ENCODE data around the gene BMP7. TPM values are rescaled to one million over a fixed set of nuclear protein-coding genes. Genes with fewer than 3 reads are reported as not detected.

The BMP7 gene
- total RNA-seq, 2 experiments from 2014 or later, result 2.2 to 94.2 TPM

- Histone ChIP-seq H3K9me3 (ENCODE audit: low read length) (no peaks in the 10 kb centered on the region), H4K20me1 (ENCODE audit: insufficient read depth, low read length) (no peaks in the 10 kb centered on the region), H3K4me3 (ENCODE audit: low read depth, low read length, poor library complexity, severe bottlenecking) (no peak overlapping the region), H3K4me1 (ENCODE audit: insufficient read depth, low read length, poor library complexity, severe bottlenecking) (no peaks in the 10 kb centered on the region), H3K36me3 (ENCODE audit: insufficient read depth, low read length) (peaks cover 55% of the 10 kb centered on the region), H3K79me2 (ENCODE audit: insufficient read depth, low read depth, low read length) (no peaks in the 10 kb centered on the region), H2AFZ (ENCODE audit: low read length) (no peak overlapping the region), H3K27ac (ENCODE audit: low read depth, low read length, poor library complexity, severe bottlenecking) (no peak overlapping the region), H3K4me2 (ENCODE audit: low read length) (no peak overlapping the region), H3K9me2 (ENCODE audit: insufficient read depth, low read length) (no peaks in the 10 kb centered on the region)
- DNase-seq (ENCODE audit: low spot score), result no peak
- BruUV-seq (replicated peaks), result no TSS peak
- ChIA-PET CTCF (ENCODE audit: unreplicated experiment) (no interaction called here), POLR2A (no interaction called here)
- TF ChIP-seq CTCF (conservative IDR thresholded peaks at IDR 0.05; ENCODE audit: low read length), result no peak
- TF ChIP-seq EZH2phosphoT487 (IDR thresholded peaks at IDR 0.05; ENCODE audit: borderline replicate concordance, low read depth, low read length), result no peak
- intact Hi-C loops (cut with micrococcal nuclease; ENCODE audit: unreplicated experiment), result no loop called here
These were observed 97.3 kb downstream of the BMP7 start for GRCh38 chr20:57169162-57169561.

- H4K20me1 ChIP-seq (ENCODE audit: insufficient read depth, low read length), result no peaks in the 10 kb centered on the region
- no peak overlapping the region for H3K4me2 ChIP-seq (ENCODE audit: low read length)
- H3K79me2 ChIP-seq (ENCODE audit: insufficient read depth, low read depth, low read length), result no peaks in the 10 kb centered on the region
- TF ChIP-seq EZH2phosphoT487 (IDR thresholded peaks at IDR 0.05; ENCODE audit: borderline replicate concordance, low read depth, low read length) (no peak), CTCF (conservative IDR thresholded peaks at IDR 0.05; ENCODE audit: low read length) (no peak)
- ChIA-PET CTCF (ENCODE audit: unreplicated experiment) (no interaction called here), POLR2A (interaction anchor here (0.8 kb wide), 1 partner anchor 15 kb away, joined by 4 read pairs; no protein-coding TSS in a partner anchor)
- no peak for DNase-seq (ENCODE audit: low spot score)
- BruUV-seq (replicated peaks), result no TSS peak
- H3K4me3 ChIP-seq (ENCODE audit: low read depth, low read length, poor library complexity, severe bottlenecking), result no peak overlapping the region
- peaks cover 49% of the 10 kb centered on the region for H3K36me3 ChIP-seq (ENCODE audit: insufficient read depth, low read length)
- H3K27ac ChIP-seq (ENCODE audit: low read depth, low read length, poor library complexity, severe bottlenecking), result no peak overlapping the region
- intact Hi-C loops (cut with micrococcal nuclease; ENCODE audit: unreplicated experiment), result no loop called here
- H3K4me1 ChIP-seq (ENCODE audit: insufficient read depth, low read length, poor library complexity, severe bottlenecking), result no peaks in the 10 kb centered on the region
- H2AFZ ChIP-seq (ENCODE audit: low read length), result no peak overlapping the region
- no peaks in the 10 kb centered on the region for H3K9me2 ChIP-seq (ENCODE audit: insufficient read depth, low read length)
- no peaks in the 10 kb centered on the region for H3K9me3 ChIP-seq (ENCODE audit: low read length)
These were observed 98.3 kb downstream of the BMP7 start for GRCh38 chr20:57167971-57168701.

GRCh38 chr20:57167292-57167655 lies 99.2 kb downstream of the BMP7 start:
- H2AFZ ChIP-seq (ENCODE audit: low read length), result no peak overlapping the region
- peaks cover 44% of the 10 kb centered on the region for H3K36me3 ChIP-seq (ENCODE audit: insufficient read depth, low read length)
- no peak overlapping the region for H3K4me2 ChIP-seq (ENCODE audit: low read length)
- intact Hi-C loops (cut with micrococcal nuclease; ENCODE audit: unreplicated experiment), result no loop called here
- no peaks in the 10 kb centered on the region for H3K4me1 ChIP-seq (ENCODE audit: insufficient read depth, low read length, poor library complexity, severe bottlenecking)
- H4K20me1 ChIP-seq (ENCODE audit: insufficient read depth, low read length), result no peaks in the 10 kb centered on the region
- ChIA-PET CTCF (ENCODE audit: unreplicated experiment) (no interaction called here), POLR2A (no interaction called here)
- H3K4me3 ChIP-seq (ENCODE audit: low read depth, low read length, poor library complexity, severe bottlenecking), result no peak overlapping the region
- no peak overlapping the region for H3K27ac ChIP-seq (ENCODE audit: low read depth, low read length, poor library complexity, severe bottlenecking)
- H3K9me2 ChIP-seq (ENCODE audit: insufficient read depth, low read length), result no peaks in the 10 kb centered on the region
- no peak for DNase-seq (ENCODE audit: low spot score)
- H3K9me3 ChIP-seq (ENCODE audit: low read length), result no peaks in the 10 kb centered on the region
- BruUV-seq (replicated peaks), result no TSS peak
- TF ChIP-seq CTCF (conservative IDR thresholded peaks at IDR 0.05; ENCODE audit: low read length), result no peak
- no peak for TF ChIP-seq EZH2phosphoT487 (IDR thresholded peaks at IDR 0.05; ENCODE audit: borderline replicate concordance, low read depth, low read length)
- no peaks in the 10 kb centered on the region for H3K79me2 ChIP-seq (ENCODE audit: insufficient read depth, low read depth, low read length)

All from OCI-LY7 (cell line).